Fibroblast of lung (primary cell): ENCODE data around the gene TRAF3. TPM values are rescaled to one million over a fixed set of nuclear protein-coding genes. Genes with fewer than 3 reads are reported as not detected.
A peak's percentile ranks its signal among the peaks of the same experiment; 100 is the strongest.

Source experiments
- DNase-seq, 2 donors: peaks; one replicate each; pipeline versions ENCODE4 v3.0.0 to v3.0.0-alpha.2; 2010; ENCODE audit warnings: low read depth in 2 of 2
- H2AFZ ChIP-seq: 2 replicates; pipeline ENCODE4 v1.5.1; 2012; ENCODE audit warnings: low read length, control low read depth, inconsistent platforms
- H3K27ac ChIP-seq: 2 replicates; pipeline ENCODE4 v1.5.1; 2011; ENCODE audit warnings: low read length, control low read depth; ENCODE audit not compliant: insufficient read depth
- H3K27me3 ChIP-seq: 2 replicates; pipeline ENCODE4 v1.5.1; 2011; ENCODE audit warnings: mild to moderate bottlenecking, low read length; ENCODE audit not compliant: control insufficient read depth, insufficient read depth
- H3K36me3 ChIP-seq: 2 replicates; pipeline ENCODE4 v1.5.1; 2011; ENCODE audit warnings: low read length; ENCODE audit not compliant: control insufficient read depth, insufficient read depth
- H3K4me1 ChIP-seq: 2 replicates; pipeline ENCODE4 v1.5.1; 2011; ENCODE audit warnings: low read length; ENCODE audit not compliant: control insufficient read depth, insufficient read depth; ENCODE audit errors: extremely low read depth
- H3K4me2 ChIP-seq: 2 replicates; pipeline ENCODE4 v1.5.1; 2011; ENCODE audit warnings: low read length, control low read depth; ENCODE audit not compliant: insufficient read depth; ENCODE audit errors: extremely low read depth
- H3K4me3 ChIP-seq, 4 experiments: fragments of 200-600 bp in 1 of 4; sonication (generic) in 1 of 4; replicated peaks in 1 of 4; 2 replicates each; pipeline ENCODE4 v1.5.1; 2011 to 2016; ENCODE audit warnings: low read length in 4 of 4, low read depth in 3 of 4, mild to moderate bottlenecking in 3 of 4, control low read depth in 2 of 4, inconsistent platforms in 1 of 4, mixed read lengths in 1 of 4; ENCODE audit not compliant: insufficient read depth in 1 of 4; ENCODE audit errors: control extremely low read depth in 1 of 4
- H3K79me2 ChIP-seq: 2 replicates; pipeline ENCODE4 v1.5.1; 2012; ENCODE audit warnings: mild to moderate bottlenecking, low read length, inconsistent platforms; ENCODE audit not compliant: control insufficient read depth, insufficient read depth
- H3K9ac ChIP-seq: 2 replicates; pipeline ENCODE4 v1.5.1; 2011; ENCODE audit warnings: mild to moderate bottlenecking, low read length, control low read depth; ENCODE audit not compliant: insufficient read depth
- H3K9me3 ChIP-seq: 2 replicates; pipeline ENCODE4 v1.5.1; 2012; ENCODE audit warnings: low read depth, low read length; ENCODE audit not compliant: control insufficient read depth, insufficient read depth
- H4K20me1 ChIP-seq: 2 replicates; pipeline ENCODE4 v1.5.1; 2011; ENCODE audit warnings: low read length; ENCODE audit not compliant: control insufficient read depth, insufficient read depth; ENCODE audit errors: extremely low read depth
- CTCF ChIP-seq, 2 donors: IDR thresholded peaks in 1 of 2; conservative IDR thresholded peaks in 1 of 2; 1 replicate in 1 of 2; 2 replicates in 1 of 2; pipeline ENCODE4 v1.5.1; 2011 to 2012; ENCODE audit warnings: low read length in 2 of 2, control low read depth in 1 of 2, inconsistent platforms in 1 of 2, low read depth in 1 of 2, mild to moderate bottlenecking in 1 of 2
- EZH2 ChIP-seq: IDR thresholded peaks from 2 replicates; pipeline ENCODE4 v1.5.1; 2012; ENCODE audit warnings: low read length, control low read depth, mild to moderate bottlenecking; ENCODE audit errors: missing control alignments
- polyA plus RNA-seq, 2 donors: library from polyadenylated mRNA; depleted of rRNA in 1 of 2; stranded (reverse) in 1 of 2; unstranded in 1 of 2; fragments of >200 nt; gene quantifications; 2 replicates each; pipeline ENCODE4 v1.2.1, GENCODE V29; 2011 to 2012; ENCODE audit warnings: missing spikeins in 1 of 2
- total RNA-seq: library from RNA; depleted of rRNA; stranded (reverse); fragments of >200 nt; gene quantifications from 2 replicates; pipeline ENCODE4 v1.2.1, GENCODE V29; 2014

TRAF3 gene
- total and polyA plus RNA-seq, 2 donors (not counting 1 experiment from before 2014, with no cell fraction given), result 12.1 to 14.4 TPM

GRCh38 chr14:102856179-102856578, 78.9 kb downstream of the TRAF3 start:
- no peak for TF ChIP-seq EZH2
- TF ChIP-seq CTCF (conservative IDR thresholded peaks at IDR 0.05 in 1 of 2, IDR thresholded peaks at IDR 0.05 in 1 of 2; ENCODE audit: low read depth in 1 of 2, low read length in 2 of 2), result no peak
- Histone ChIP-seq H3K27me3 (no peaks in the 10 kb centered on the region), H3K27ac (no peak overlapping the region), H3K4me3 (no peak overlapping the region), H4K20me1 (no peaks in the 10 kb centered on the region), H3K79me2 (no peaks in the 10 kb centered on the region), H3K9me3 (no peaks in the 10 kb centered on the region), H3K4me2 (no peak overlapping the region), H3K4me1 (no peaks in the 10 kb centered on the region), H2AFZ (no peak overlapping the region), H3K9ac (no peak overlapping the region), H3K36me3 (no peaks in the 10 kb centered on the region)
- no peak for DNase-seq

- no peaks in the 10 kb centered on the region for H3K9me3 ChIP-seq
- H3K36me3 ChIP-seq, result no peaks in the 10 kb centered on the region
- no peaks in the 10 kb centered on the region for H3K4me1 ChIP-seq
- H3K27ac ChIP-seq, result no peak overlapping the region
- no peaks in the 10 kb centered on the region for H3K79me2 ChIP-seq
- H4K20me1 ChIP-seq, result no peaks in the 10 kb centered on the region
- DNase-seq, result peak in 1 of 2 donors; percentile 61
- H3K4me3 ChIP-seq, result no peak overlapping the region
- no peaks in the 10 kb centered on the region for H3K27me3 ChIP-seq
- TF ChIP-seq CTCF (conservative IDR thresholded peaks at IDR 0.05 in 1 of 2, IDR thresholded peaks at IDR 0.05 in 1 of 2; ENCODE audit: low read depth in 1 of 2, low read length in 2 of 2) (no peak), EZH2 (no peak)
- H3K9ac ChIP-seq, result no peak overlapping the region
- H3K4me2 ChIP-seq, result no peak overlapping the region
- H2AFZ ChIP-seq, result no peak overlapping the region
Observed at GRCh38 chr14:102857444-102857843, 80.2 kb downstream of the TRAF3 start.

- no peak for DNase-seq
- no peak for TF ChIP-seq EZH2
- TF ChIP-seq CTCF (conservative IDR thresholded peaks at IDR 0.05 in 1 of 2, IDR thresholded peaks at IDR 0.05 in 1 of 2; ENCODE audit: low read depth in 1 of 2, low read length in 2 of 2), result no peak
- H3K36me3 ChIP-seq, result no peaks in the 10 kb centered on the region
- no peak overlapping the region for H3K4me2 ChIP-seq
- no peak overlapping the region for H3K9ac ChIP-seq
- no peak overlapping the region for H3K4me3 ChIP-seq
- no peaks in the 10 kb centered on the region for H3K9me3 ChIP-seq
- H2AFZ ChIP-seq, result no peak overlapping the region
- no peaks in the 10 kb centered on the region for H3K4me1 ChIP-seq
- H3K79me2 ChIP-seq, result no peaks in the 10 kb centered on the region
- no peak overlapping the region for H3K27ac ChIP-seq
- H4K20me1 ChIP-seq, result no peaks in the 10 kb centered on the region
- no peaks in the 10 kb centered on the region for H3K27me3 ChIP-seq
Observed at GRCh38 chr14:102859911-102860310, 82.7 kb downstream of the TRAF3 start.
